Activated effector memory CD4-positive, alpha-beta T cell treated with anti-CD3 and anti-CD28 coated beads, Interleukin-2, amount 50 U/mL, for 16 hours (primary cell): Measurements from ENCODE around the gene CC2D2A.
"Not testable (repeated sequence)": the region's sequence is repeated elsewhere in the genome, so short reads cannot be mapped to it uniquely, and the experiment has no call there.

Experiments used
- DNase-seq: peaks from one replicate; pipeline ENCODE4 v3.0.0-alpha.2; 2020

The CC2D2A gene

GRCh38 chr4:15470128-15470475, 420 bp downstream of the CC2D2A start:
- no peak for DNase-seq

GRCh38 chr4:15476396-15476795, 6.7 kb downstream of the CC2D2A start:
- DNase-seq: no peak

- no peak for DNase-seq
Observed at GRCh38 chr4:15478724-15479088, 9.0 kb downstream of the CC2D2A start.

GRCh38 chr4:15479089-15479912, 9.6 kb downstream of the CC2D2A start:
- no peak for DNase-seq

GRCh38 chr4:15479913-15480185, 10.2 kb downstream of the CC2D2A start:
- DNase-seq: no peak

- DNase-seq: no peak
Observed at GRCh38 chr4:15481961-15482745, 12.5 kb downstream of the CC2D2A start.

GRCh38 chr4:15482842-15483241, 13.2 kb downstream of the CC2D2A start:
- no peak for DNase-seq

GRCh38 chr4:15488136-15488535, 18.5 kb downstream of the CC2D2A start:
- DNase-seq: no peak

- DNase-seq: no peak
Observed at GRCh38 chr4:15488658-15489470, 19.2 kb downstream of the CC2D2A start.

- DNase-seq: no peak
Observed at GRCh38 chr4:15489551-15489950, 19.9 kb downstream of the CC2D2A start.

- no peak for DNase-seq
Observed at GRCh38 chr4:15493411-15493810, 23.7 kb downstream of the CC2D2A start.

GRCh38 chr4:15495621-15496020, 25.9 kb downstream of the CC2D2A start:
- DNase-seq: no peak

- no peak for DNase-seq
Observed at GRCh38 chr4:15498356-15498755, 28.7 kb downstream of the CC2D2A start.

GRCh38 chr4:15500701-15501100, 31.0 kb downstream of the CC2D2A start:
- no peak for DNase-seq

GRCh38 chr4:15501941-15502340, 32.3 kb downstream of the CC2D2A start:
- DNase-seq: no peak

GRCh38 chr4:15502384-15502783, 32.7 kb downstream of the CC2D2A start:
- no peak for DNase-seq

- no peak for DNase-seq
Observed at GRCh38 chr4:15504041-15504440, 34.4 kb downstream of the CC2D2A start.

GRCh38 chr4:15506464-15506863, 36.8 kb downstream of the CC2D2A start:
- no peak for DNase-seq

- no peak for DNase-seq
Observed at GRCh38 chr4:15507679-15508078, 38.0 kb downstream of the CC2D2A start.

GRCh38 chr4:15510961-15511360, 41.3 kb downstream of the CC2D2A start:
- no peak for DNase-seq

- no peak for DNase-seq
Observed at GRCh38 chr4:15513545-15513944, 43.9 kb downstream of the CC2D2A start.

GRCh38 chr4:15515106-15515505, 45.4 kb downstream of the CC2D2A start:
- no peak for DNase-seq

- DNase-seq: no peak
Observed at GRCh38 chr4:15516494-15516893, 46.8 kb downstream of the CC2D2A start.

- DNase-seq: not testable (repeated sequence)
Observed at GRCh38 chr4:15517681-15518080, 48.0 kb downstream of the CC2D2A start.
